ENCODE data around the gene NAT10. TPM values are rescaled to one million over a fixed set of nuclear protein-coding genes. Genes with fewer than 3 reads are reported as not detected.
"Not testable (repeated sequence)": the region's sequence is repeated elsewhere in the genome, so short reads cannot be mapped to it uniquely, and the experiment has no call there.

The NAT10 gene
- total and polyA plus RNA-seq, 2 experiments from 2014 or later = 44.1 to 58.8 TPM

GRCh38 chr11:34180814-34181165 lies 75.4 kb downstream of the NAT10 start:
- not testable (repeated sequence) for DNase-seq (ENCODE audit: low spot score); H3K27ac ChIP-seq (ENCODE audit: low read depth); H3K36me3 ChIP-seq (ENCODE audit: insufficient read depth)

GRCh38 chr11:34181251-34181650 lies 75.8 kb downstream of the NAT10 start:
- H3K9me2 ChIP-seq (ENCODE audit: insufficient read depth) = no peaks in the 10 kb centered on the region
- no peak for ATAC-seq
- H2AFZ ChIP-seq = no peak overlapping the region
- Mint-ChIP-seq H3K4me3 (no peak overlapping the region), H3K27ac (no peak overlapping the region), H3K4me1 (peaks cover 15% of the 10 kb centered on the region), H3K27me3 (ENCODE audit: insufficient read depth, low read depth, poor library complexity) (peaks cover 4% of the 10 kb centered on the region), H3K36me3 (ENCODE audit: low read depth) (no peaks in the 10 kb centered on the region), H3K9me3 (no peaks in the 10 kb centered on the region)
- no peak overlapping the region for H3K4me3 ChIP-seq
- H3K27ac ChIP-seq (ENCODE audit: low read depth) = no peak overlapping the region
- H3F3A ChIP-seq (replicated peaks; ENCODE audit: low read depth) = no peaks in the 10 kb centered on the region; the same call in 1 of the 2 replicates
- no peaks in the 10 kb centered on the region for H3K36me3 ChIP-seq (ENCODE audit: insufficient read depth)
- H3K4me1 ChIP-seq (ENCODE audit: insufficient read depth) = peaks cover 13% of the 10 kb centered on the region
- DNase-seq (ENCODE audit: low spot score) = no peak
- no peaks in the 10 kb centered on the region for H4K20me1 ChIP-seq (replicated peaks; ENCODE audit: insufficient read depth)
- no peaks in the 10 kb centered on the region for H3K27me3 ChIP-seq (ENCODE audit: insufficient read depth)
- no peak overlapping the region for H3K4me2 ChIP-seq
- H3K79me2 ChIP-seq (replicated peaks; ENCODE audit: insufficient read depth) = no peaks in the 10 kb centered on the region
- TF ChIP-seq ETS1 (IDR thresholded peaks at IDR 0.05) = no peak
- TF ChIP-seq ZNF331 (CRISPR knock-in tag; IDR thresholded peaks at IDR 0.05; ENCODE audit: low read depth) = no peak
- TF ChIP-seq STAT1 (IDR thresholded peaks at IDR 0.05; ENCODE audit: unreplicated experiment) = no peak
- TF ChIP-seq JUNB (IDR thresholded peaks at IDR 0.05; ENCODE audit: unreplicated experiment) = no peak
- no peak for TF ChIP-seq EZH2phosphoT487 (IDR thresholded peaks at IDR 0.05; ENCODE audit: unreplicated experiment)
- TF ChIP-seq NANOG (IDR thresholded peaks at IDR 0.05; ENCODE audit: borderline replicate concordance) = no peak
- no peak for TF ChIP-seq CREB1 (CRISPR knock-in tag; IDR thresholded peaks at IDR 0.05; ENCODE audit: low read depth)
- TF ChIP-seq CTCF (conservative IDR thresholded peaks at IDR 0.05; ENCODE audit: low read depth in 2 of 2) = no peak
- no peak for TF ChIP-seq ZNF462 (CRISPR knock-in tag; IDR thresholded peaks at IDR 0.05)
- no peak for TF ChIP-seq EZH2 (IDR thresholded peaks at IDR 0.05; ENCODE audit: low read depth, unreplicated experiment)
- no peak for TF ChIP-seq ZNF114 (CRISPR knock-in tag; IDR thresholded peaks at IDR 0.05)
- TF ChIP-seq POLR2AphosphoS5 (IDR thresholded peaks at IDR 0.05; ENCODE audit: low read depth) = no peak

More at GRCh38 chr11:34180814-34181165, 75.4 kb downstream of the NAT10 start:
- not testable (repeated sequence) for H3K4me1 ChIP-seq (ENCODE audit: insufficient read depth); H3F3A ChIP-seq (replicated peaks; ENCODE audit: low read depth); H3K27me3 Mint-ChIP-seq (ENCODE audit: insufficient read depth, low read depth, poor library complexity); ATAC-seq; H3K9me3 Mint-ChIP-seq; H3K36me3 Mint-ChIP-seq (ENCODE audit: low read depth); H3K4me2 ChIP-seq; H3K27me3 ChIP-seq (ENCODE audit: insufficient read depth); H2AFZ ChIP-seq; H3K79me2 ChIP-seq (replicated peaks; ENCODE audit: insufficient read depth); H4K20me1 ChIP-seq (replicated peaks; ENCODE audit: insufficient read depth); H3K4me3 ChIP-seq; H3K27ac Mint-ChIP-seq; H3K9me2 ChIP-seq (ENCODE audit: insufficient read depth); H3K4me3 Mint-ChIP-seq
- peaks cover 10% of the 10 kb centered on the region for H3K4me1 Mint-ChIP-seq
